Prostate gland (tissue), 2 donors: ENCODE results near the gene SBF2.

Experiments
- CTCF ChIP-seq, 4 experiments: fragments of 200-600 bp in 2 of 4; fragments of 450-650 bp in 2 of 4; sonication (generic) in 2 of 4; IDR thresholded peaks; 1 replicate in 3 of 4; 2 replicates in 1 of 4; pipeline ENCODE4 v1.5.1; 2016 to 2019; ENCODE audit warnings: antibody characterized with exemption in 4 of 4, mild to moderate bottlenecking in 2 of 4, moderate library complexity in 2 of 4
- POLR2A ChIP-seq: fragments of 450-650 bp; IDR thresholded peaks from one replicate; pipeline ENCODE4 v1.6.1; 2016; ENCODE audit warnings: antibody characterized with exemption, mild to moderate bottlenecking
- POLR2AphosphoS5 ChIP-seq: sonication (generic); formaldehyde crosslinking; IDR thresholded peaks from one replicate; pipeline ENCODE4 v1.6.1; 2017; ENCODE audit warnings: antibody characterized with exemption

DNA sequence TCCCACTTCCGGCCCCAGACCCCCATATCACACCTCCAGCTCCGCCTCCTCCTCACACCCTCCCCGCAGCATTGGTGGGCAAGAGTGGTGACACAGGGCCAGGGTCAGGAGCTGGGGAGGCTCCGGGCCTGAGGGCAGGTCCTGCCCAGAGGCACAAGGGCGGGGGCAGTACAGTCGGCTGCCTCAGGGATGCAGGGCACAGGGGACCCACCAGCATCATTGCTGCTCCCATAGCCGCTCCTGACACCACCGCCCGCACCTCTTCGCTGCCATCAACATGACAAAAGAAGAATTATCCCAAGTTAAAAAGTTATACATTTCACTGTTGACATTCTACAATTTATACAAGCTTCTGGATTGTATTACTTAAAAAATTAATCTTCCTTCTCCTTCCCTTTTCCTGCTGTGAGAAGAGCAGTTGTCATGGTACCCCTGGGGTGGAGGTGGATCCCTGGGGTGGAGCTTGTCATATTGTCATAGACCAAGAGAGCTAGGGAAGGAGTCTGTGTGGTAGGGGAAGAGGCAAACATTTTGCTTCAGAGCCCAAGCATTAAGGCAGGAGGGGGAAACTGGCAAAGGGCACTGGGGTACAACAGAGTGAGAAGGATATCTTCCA lies 4.1 kb downstream of the SBF2 start:
- no peak for TF ChIP-seq CTCF (IDR thresholded peaks at IDR 0.05)
- no peak for TF ChIP-seq POLR2AphosphoS5
- no peak for TF ChIP-seq POLR2A
